HG03064 (cell line): ENCODE data around the gene GPBAR1.

ENCODE experiments used
- ATAC-seq: cut with Tn5 transposase; IDR thresholded peaks from one replicate; pipeline ENCODE4 v1.9.1; 2021; ENCODE audit warnings: low read depth; ENCODE audit not compliant: unreplicated experiment

GPBAR1 gene, protein sequence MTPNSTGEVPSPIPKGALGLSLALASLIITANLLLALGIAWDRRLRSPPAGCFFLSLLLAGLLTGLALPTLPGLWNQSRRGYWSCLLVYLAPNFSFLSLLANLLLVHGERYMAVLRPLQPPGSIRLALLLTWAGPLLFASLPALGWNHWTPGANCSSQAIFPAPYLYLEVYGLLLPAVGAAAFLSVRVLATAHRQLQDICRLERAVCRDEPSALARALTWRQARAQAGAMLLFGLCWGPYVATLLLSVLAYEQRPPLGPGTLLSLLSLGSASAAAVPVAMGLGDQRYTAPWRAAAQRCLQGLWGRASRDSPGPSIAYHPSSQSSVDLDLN

DNA sequence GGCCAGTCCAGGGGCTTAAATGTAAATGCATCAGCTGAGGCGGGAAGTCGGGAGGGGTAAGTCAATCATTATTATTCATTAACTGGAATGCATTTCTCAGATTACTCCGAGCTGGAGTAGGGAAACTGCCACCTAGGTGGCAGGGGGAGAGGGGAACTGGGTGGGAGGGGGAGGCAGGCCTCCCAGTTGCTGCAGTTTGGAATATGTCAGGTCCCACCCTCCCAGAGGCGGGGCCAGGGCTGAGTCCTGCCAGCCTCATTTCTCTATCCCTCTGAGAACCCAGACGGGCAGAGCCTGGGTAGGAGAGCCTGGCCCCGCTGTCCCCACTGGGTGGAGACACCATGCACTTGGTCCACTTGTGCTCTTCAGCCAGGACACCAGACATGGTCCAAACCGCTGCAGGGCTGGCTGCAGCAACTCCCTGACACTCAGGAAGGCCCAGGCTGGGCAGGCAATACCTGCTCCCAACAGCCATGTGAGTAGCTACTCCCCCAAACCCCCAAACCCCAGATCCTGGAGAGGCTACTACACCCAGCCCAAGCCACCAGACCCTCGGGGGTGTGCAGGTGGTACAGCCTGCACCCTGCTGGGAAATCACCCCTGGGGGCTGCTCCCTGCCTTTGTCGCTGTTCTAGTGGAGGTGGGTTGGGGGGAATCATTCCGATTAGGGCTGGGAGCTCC lies at the start of gene GPBAR1:
GPBAR1 (plus strand) TSS at position 274 of the 681 bp plus-strand sequence. CDS start 1,710 bp downstream, outside the sequence.
- ATAC-seq = no peak

DNA sequence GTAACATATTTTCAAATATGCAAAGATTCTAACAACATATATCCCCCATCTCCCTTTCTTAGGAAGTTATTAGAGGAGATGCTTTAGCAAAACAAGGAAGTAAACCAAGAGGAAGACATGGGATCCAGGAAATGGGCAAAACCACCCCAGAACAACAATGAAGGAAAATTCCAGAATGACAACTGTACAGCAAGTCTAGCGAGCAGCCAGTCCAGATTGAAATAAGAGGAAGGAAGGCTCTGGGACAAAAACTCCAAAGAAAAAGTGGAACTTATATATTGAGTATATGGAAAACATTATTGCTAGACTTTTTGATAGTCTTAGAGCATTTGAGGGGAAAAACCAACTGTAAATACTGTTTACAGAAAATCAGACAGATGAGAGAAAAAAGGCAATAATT lies 46.7 kb upstream of the GPBAR1 start:
- no peak for ATAC-seq

GRCh38 chr2:218216336-218216673 lies 44.5 kb upstream of the GPBAR1 start:
- no peak for ATAC-seq

DNA sequence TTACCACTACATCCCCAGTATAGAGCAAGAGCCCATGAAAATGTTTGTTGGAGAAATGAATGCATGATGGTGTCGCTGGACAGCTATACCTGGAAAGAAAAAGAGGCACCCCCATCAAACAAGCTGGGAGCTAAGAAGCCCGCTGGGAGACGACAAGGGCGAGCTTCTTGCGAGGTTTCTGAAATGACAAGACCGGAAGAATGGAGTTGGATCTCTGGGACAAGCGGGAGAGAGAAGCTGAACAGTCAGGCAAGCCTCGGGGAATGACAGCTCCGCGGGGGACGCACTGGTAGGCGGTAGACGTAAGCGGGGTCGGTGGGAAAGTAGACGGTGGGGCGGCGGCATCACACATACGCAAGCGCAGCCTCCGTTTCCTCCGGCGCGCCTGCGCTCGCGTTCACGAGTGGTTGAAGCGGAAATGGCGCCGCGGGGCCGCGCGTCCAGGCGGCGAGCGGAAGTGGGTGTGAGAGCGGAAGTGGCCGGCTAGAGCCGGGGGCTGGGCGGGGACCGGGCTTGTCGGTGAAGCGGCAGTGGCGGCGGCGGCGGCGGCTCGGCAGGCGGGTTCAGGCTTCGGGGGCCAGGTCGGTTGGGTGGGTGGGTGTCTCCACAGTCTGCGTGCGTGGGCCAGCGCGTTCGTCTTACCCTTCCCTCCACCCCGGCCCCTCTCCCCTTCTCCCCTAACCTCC lies 44.0 kb upstream of the GPBAR1 start, which contains the start of gene ARPC2:
ARPC2 (plus strand) TSS at position 516 of the 686 bp plus-strand sequence. CDS start 282 bp downstream, outside the sequence.
- ATAC-seq = peak; percentile 44

- ATAC-seq = no peak
Measured at GRCh38 chr2:218217360-218218267, 43.2 kb upstream of the GPBAR1 start.

GRCh38 chr2:218218268-218219185 lies 42.3 kb upstream of the GPBAR1 start:
- ATAC-seq = peak; percentile 50

DNA sequence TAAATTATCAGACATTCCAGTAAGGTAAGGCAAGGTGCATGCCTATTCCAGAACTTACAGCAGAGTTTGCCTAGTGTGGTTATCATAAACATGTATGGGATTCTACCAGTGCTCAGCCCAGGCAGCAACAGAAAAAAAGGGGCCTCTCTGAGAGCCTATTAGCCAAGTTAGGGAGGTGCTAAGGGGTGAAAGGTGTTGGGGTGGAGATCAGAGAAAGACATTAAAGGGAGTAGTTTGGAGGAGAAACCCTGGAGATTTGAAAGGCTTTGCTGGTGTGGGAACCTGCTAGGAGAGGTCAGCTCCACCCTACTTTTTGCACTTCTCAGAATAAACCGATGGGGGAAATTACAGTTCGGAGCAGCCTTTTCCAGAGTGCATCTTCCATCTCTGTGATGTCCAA lies 40.9 kb upstream of the GPBAR1 start:
- no peak for ATAC-seq

GRCh38 chr2:218221000-218221399 lies 39.8 kb upstream of the GPBAR1 start:
- no peak for ATAC-seq

- no peak for ATAC-seq
Measured at GRCh38 chr2:218223046-218223445, 37.8 kb upstream of the GPBAR1 start.

DNA sequence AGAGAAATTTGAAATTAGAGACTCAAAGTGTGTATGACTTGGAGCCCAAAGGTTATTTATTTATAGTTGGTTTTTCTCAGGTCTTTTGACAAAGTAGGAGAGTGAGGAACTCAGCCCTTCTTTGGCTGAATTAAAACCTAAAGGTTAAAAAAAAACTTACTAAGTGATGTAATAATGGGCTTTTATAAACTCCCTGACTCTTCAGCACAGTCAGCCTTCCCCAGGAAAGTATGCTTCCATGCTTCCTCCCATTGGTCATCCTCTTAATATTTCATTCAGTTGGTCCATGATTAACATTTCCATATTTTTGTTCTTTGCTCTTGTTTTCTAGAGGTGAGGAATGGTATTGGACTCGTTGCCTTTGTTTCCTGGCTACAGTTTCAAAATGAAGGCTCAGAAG lies 36.6 kb upstream of the GPBAR1 start:
- ATAC-seq = no peak

- no peak for ATAC-seq
Measured at GRCh38 chr2:218226903-218227302, 33.9 kb upstream of the GPBAR1 start.

- no peak for ATAC-seq
Measured at GRCh38 chr2:218228366-218229090, 32.3 kb upstream of the GPBAR1 start.

GRCh38 chr2:218229239-218229638 lies 31.6 kb upstream of the GPBAR1 start:
- ATAC-seq = peak; percentile 85

DNA sequence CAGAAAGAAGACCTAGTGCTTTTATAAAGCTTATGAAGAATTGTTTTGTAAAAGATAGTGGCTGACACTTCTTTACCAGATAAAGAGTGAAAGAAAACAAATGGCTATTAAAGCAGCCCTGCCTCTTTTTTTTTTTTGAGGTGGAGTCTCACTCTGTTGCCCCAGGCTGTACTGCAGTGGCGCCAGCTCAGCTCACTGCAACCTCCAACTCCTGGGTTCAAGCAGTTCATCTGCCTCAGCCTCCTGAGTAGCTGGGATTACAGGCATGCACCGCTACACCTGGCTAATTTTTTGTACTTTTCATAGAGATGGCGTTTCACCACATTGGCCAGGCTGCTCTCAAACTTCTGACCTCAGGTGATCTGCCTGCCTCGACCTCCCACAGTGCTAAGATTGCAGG lies 31.0 kb upstream of the GPBAR1 start:
- no peak for ATAC-seq

DNA sequence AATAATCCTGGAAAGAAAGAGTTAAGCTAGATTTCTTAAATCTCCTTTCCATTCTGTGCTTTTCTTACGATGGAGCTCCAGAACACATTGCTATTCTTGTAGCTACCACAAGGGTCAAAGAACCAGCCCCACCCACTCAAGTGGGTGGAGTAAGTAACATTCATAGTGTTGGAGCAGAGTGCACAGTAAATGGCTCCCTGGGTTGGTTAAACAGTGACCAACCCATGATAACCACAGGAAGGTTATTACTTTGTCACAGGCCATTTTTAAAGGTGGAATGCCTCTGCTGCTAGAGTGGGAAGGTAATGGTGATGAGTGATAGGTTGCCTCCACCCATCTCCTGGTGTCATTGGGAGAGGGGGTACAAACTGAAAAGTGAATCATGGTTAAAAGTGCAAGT lies 29.9 kb upstream of the GPBAR1 start:
- peak; percentile 40 for ATAC-seq

GRCh38 chr2:218233543-218233942 lies 27.3 kb upstream of the GPBAR1 start:
- no peak for ATAC-seq

DNA sequence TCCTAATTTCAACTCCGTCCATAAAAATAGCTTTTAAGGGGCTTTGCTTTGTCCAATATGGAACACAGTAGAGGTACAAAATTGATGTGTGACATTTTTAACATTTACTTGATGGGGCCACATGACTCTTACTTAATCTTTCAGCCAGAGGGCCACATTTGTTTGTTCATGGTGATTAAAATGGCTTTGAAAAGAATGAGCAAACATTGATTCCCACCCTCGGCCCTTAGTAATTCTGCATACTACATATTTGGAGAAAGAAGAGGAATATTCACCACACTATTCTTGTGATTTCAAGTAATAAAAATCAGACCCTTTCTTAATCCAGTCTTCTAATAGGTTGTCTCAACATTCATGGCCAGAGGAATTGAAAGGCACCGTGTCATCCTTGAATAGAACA lies 26.3 kb upstream of the GPBAR1 start:
- ATAC-seq = no peak

DNA sequence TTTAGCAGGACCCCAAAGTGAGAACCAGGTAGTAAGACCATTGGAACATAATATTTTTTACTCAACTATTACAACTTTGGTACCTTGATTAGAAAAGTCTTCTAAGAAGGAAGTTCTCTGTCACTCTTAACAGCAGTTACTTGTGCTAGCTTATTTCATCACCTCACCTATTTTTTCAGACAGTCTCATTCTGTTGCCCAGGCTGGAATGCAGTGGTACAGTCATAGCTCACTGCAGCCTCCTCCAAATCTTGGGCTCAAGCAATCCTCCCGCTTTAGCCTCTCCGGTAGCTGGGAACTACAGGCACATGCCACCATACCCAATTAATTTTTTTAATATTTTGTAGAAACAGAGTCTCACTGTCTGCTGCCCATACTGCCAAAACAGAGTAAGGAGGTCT lies 25.8 kb upstream of the GPBAR1 start:
- ATAC-seq = no peak

- no peak for ATAC-seq
Measured at GRCh38 chr2:218236829-218237228, 24.0 kb upstream of the GPBAR1 start.
